ENCODE data around the gene ERCC6L. TPM values are rescaled to one million over a fixed set of nuclear protein-coding genes. Genes with fewer than 3 reads are reported as not detected.

Gene ERCC6L, protein sequence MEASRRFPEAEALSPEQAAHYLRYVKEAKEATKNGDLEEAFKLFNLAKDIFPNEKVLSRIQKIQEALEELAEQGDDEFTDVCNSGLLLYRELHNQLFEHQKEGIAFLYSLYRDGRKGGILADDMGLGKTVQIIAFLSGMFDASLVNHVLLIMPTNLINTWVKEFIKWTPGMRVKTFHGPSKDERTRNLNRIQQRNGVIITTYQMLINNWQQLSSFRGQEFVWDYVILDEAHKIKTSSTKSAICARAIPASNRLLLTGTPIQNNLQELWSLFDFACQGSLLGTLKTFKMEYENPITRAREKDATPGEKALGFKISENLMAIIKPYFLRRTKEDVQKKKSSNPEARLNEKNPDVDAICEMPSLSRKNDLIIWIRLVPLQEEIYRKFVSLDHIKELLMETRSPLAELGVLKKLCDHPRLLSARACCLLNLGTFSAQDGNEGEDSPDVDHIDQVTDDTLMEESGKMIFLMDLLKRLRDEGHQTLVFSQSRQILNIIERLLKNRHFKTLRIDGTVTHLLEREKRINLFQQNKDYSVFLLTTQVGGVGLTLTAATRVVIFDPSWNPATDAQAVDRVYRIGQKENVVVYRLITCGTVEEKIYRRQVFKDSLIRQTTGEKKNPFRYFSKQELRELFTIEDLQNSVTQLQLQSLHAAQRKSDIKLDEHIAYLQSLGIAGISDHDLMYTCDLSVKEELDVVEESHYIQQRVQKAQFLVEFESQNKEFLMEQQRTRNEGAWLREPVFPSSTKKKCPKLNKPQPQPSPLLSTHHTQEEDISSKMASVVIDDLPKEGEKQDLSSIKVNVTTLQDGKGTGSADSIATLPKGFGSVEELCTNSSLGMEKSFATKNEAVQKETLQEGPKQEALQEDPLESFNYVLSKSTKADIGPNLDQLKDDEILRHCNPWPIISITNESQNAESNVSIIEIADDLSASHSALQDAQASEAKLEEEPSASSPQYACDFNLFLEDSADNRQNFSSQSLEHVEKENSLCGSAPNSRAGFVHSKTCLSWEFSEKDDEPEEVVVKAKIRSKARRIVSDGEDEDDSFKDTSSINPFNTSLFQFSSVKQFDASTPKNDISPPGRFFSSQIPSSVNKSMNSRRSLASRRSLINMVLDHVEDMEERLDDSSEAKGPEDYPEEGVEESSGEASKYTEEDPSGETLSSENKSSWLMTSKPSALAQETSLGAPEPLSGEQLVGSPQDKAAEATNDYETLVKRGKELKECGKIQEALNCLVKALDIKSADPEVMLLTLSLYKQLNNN
- 3.5 TPM for polyA plus RNA-seq (2012; ENCODE audit: low read depth, missing spikeins)

DNA sequence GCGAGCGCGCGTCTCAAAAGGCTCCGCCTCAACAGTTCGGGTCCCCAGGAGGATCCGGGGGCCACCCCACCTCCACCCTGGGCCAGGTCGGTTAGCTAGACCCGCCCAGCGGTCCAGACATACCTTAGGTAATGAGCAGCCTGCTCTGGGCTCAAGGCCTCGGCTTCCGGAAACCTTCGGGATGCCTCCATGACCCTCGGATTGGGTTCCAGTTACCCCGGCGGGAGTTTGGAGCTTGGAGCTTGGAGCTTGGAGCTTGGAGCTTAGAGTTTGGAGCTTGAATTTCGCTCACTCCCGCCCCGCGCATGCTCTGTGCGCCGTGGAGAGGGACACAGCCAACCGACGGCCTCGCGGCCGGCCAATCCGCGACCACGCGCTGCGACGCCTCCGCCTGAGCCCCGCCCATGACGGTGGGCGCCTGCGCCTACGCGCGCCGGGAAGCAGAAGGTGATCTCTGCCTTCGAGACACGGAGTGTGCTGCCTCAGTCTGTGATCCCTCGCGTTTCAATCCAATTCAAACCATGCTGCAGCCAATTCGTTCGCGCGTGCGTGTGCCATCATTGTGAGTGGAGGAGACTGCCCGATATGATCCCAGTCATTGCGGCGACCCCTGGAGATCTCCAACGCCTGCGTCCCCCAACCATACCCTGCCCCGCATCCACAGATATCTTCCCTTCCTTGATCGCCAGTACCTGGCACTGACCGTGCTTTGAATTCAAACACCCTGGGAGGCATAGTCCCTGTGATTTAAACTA lies at the start of gene ERCC6L:
Gene ERCC6L, minus strand, starts transcription at position 307 of the 755 bp plus-strand sequence. Its CDS starts 116 bp downstream, at position 191.
- TF ChIP-seq PAX5 (IDR thresholded peaks at IDR 0.05; ENCODE audit: insufficient read depth, low read length, severe bottlenecking), result no peak
- TF ChIP-seq TAF1 (IDR thresholded peaks at IDR 0.05; ENCODE audit: low read depth, low read length), result peak; percentile 78
- no peak for TF ChIP-seq POU2F2 (IDR thresholded peaks at IDR 0.05; ENCODE audit: low read depth, low read length)
- TF ChIP-seq POLR2A (IDR thresholded peaks at IDR 0.05; ENCODE audit: low read depth, low read length), result peak; percentile 72; the same call in 1 of the 2 replicates
- TF ChIP-seq SPI1 (IDR thresholded peaks at IDR 0.05; ENCODE audit: low read depth, low read length), result no peak
- peak; percentile 23; the same call in 1 of the 2 replicates for TF ChIP-seq POLR2AphosphoS5 (IDR thresholded peaks at IDR 0.05; ENCODE audit: low read depth, low read length)

DNA sequence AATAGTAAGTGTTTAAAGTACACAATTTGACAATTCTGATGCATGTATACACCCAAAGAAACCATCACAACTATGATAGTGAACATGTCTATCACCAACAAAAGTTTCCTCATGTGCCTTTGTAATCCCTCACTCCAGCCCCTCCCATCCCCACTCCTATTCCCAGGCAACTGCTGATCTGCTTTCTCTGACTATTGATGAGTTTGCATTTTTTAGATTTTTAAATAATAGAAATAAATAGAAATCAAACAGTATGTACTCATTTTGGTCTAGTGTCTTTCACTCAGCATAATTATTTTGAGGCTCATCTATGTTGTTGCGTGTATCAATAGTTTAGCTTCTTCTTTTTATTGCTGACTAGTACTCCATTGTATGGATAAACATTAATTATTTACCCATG lies 43.5 kb upstream of the ERCC6L start:
- DNase-seq (ENCODE audit: insufficient read length, low spot score), result no peak
- no peak for FAIRE-seq
- TF ChIP-seq POLR2A (IDR thresholded peaks at IDR 0.05; ENCODE audit: low read depth, low read length) (no peak), PAX5 (IDR thresholded peaks at IDR 0.05; ENCODE audit: insufficient read depth, low read length, severe bottlenecking) (no peak), POLR2AphosphoS5 (IDR thresholded peaks at IDR 0.05; ENCODE audit: low read depth, low read length) (no peak), SPI1 (IDR thresholded peaks at IDR 0.05; ENCODE audit: low read depth, low read length) (no peak), TAF1 (IDR thresholded peaks at IDR 0.05; ENCODE audit: low read depth, low read length) (no peak), POU2F2 (IDR thresholded peaks at IDR 0.05; ENCODE audit: low read depth, low read length) (no peak)

More for the DNA sequence above, at the start of gene ERCC6L:
- FAIRE-seq, result peak; percentile 97
- DNase-seq (ENCODE audit: insufficient read length, low spot score), result peak; percentile 79

DNA sequence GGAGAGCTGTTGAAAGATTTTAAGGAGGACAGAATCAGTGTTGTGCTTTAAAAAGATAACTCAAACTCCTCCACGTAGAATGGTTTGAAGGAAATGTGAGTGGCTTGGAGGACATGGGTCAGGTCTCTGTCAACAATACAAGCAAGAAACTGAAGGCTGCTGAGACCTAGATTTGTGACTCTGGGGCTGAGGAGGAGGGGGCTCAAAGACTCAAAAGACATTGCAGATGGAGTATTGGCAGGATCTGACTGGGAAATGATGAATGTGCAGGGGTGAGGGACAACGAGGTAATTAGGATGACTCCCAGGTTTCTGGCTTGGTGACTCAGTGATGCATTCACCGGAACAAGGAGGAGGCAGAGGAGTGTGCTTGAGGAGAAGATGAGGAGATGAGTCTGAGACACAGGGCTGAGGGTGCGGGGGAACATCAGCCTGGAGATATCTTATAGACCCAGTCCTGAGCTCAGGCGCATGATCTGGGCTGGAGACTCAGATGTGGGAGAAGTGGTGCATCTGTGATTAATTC lies 41.6 kb upstream of the ERCC6L start:
- FAIRE-seq (no peak), DNase-seq (ENCODE audit: insufficient read length, low spot score) (no peak)

DNA sequence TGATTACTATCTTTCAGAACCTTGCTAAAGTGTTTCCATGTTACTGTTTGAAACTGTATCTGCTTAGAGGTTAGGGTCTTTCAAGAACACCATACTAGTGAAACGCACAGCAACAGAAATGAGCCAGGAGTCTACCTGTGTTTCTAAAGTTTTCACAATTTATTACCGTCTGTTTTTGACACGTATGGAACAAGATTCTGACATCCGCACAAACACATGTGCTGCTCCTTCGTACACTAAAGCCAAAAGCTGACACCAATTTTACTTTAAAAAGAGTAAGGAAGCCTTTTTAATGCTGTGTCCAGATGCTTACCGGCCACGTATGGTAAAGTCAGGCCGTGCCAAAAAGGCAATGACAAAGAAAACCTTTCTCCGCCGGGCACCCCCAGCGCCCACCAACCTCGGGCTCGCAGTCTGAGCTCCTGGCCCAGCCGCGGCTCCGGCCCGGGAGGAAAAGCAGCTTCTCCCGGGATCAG lies 37.7 kb upstream of the ERCC6L start:
- TF ChIP-seq TAF1 (IDR thresholded peaks at IDR 0.05; ENCODE audit: low read depth, low read length), result no peak
- TF ChIP-seq SPI1 (IDR thresholded peaks at IDR 0.05; ENCODE audit: low read depth, low read length), result no peak
- no peak for TF ChIP-seq POLR2A (IDR thresholded peaks at IDR 0.05; ENCODE audit: low read depth, low read length)
- no peak for TF ChIP-seq POLR2AphosphoS5 (IDR thresholded peaks at IDR 0.05; ENCODE audit: low read depth, low read length)
- TF ChIP-seq POU2F2 (IDR thresholded peaks at IDR 0.05; ENCODE audit: low read depth, low read length), result no peak
- no peak for TF ChIP-seq PAX5 (IDR thresholded peaks at IDR 0.05; ENCODE audit: insufficient read depth, low read length, severe bottlenecking)
- FAIRE-seq (no peak), DNase-seq (ENCODE audit: insufficient read length, low spot score) (no peak)

More for the DNA sequence above, 41.6 kb upstream of the ERCC6L start:
- TF ChIP-seq POLR2A (IDR thresholded peaks at IDR 0.05; ENCODE audit: low read depth, low read length) (no peak), POLR2AphosphoS5 (IDR thresholded peaks at IDR 0.05; ENCODE audit: low read depth, low read length) (no peak), TAF1 (IDR thresholded peaks at IDR 0.05; ENCODE audit: low read depth, low read length) (no peak), SPI1 (IDR thresholded peaks at IDR 0.05; ENCODE audit: low read depth, low read length) (no peak), PAX5 (IDR thresholded peaks at IDR 0.05; ENCODE audit: insufficient read depth, low read length, severe bottlenecking) (no peak), POU2F2 (IDR thresholded peaks at IDR 0.05; ENCODE audit: low read depth, low read length) (no peak)

DNA sequence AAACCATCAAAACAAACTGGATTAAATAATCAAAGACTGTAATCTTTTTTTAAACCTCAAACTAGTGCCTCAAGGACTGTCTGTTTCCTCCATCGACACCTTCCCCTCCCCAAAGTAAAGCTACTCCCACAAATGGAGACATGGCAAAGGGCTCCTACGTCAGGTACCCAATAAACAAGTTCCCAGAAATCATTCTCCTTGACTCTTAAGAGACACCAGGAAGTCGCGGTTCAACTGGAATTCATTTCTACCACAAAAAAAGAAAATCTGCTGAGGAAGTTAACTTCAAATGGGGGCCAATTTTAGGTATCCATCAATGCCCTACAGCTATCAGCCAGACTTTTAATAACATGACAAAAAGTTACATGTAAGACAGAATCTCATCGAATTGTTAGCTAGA lies 35.7 kb upstream of the ERCC6L start:
- FAIRE-seq, result no peak
- TF ChIP-seq POLR2A (IDR thresholded peaks at IDR 0.05; ENCODE audit: low read depth, low read length) (no peak), SPI1 (IDR thresholded peaks at IDR 0.05; ENCODE audit: low read depth, low read length) (no peak), TAF1 (IDR thresholded peaks at IDR 0.05; ENCODE audit: low read depth, low read length) (no peak), PAX5 (IDR thresholded peaks at IDR 0.05; ENCODE audit: insufficient read depth, low read length, severe bottlenecking) (no peak), POLR2AphosphoS5 (IDR thresholded peaks at IDR 0.05; ENCODE audit: low read depth, low read length) (no peak), POU2F2 (IDR thresholded peaks at IDR 0.05; ENCODE audit: low read depth, low read length) (no peak)
- DNase-seq (ENCODE audit: insufficient read length, low spot score), result no peak

DNA sequence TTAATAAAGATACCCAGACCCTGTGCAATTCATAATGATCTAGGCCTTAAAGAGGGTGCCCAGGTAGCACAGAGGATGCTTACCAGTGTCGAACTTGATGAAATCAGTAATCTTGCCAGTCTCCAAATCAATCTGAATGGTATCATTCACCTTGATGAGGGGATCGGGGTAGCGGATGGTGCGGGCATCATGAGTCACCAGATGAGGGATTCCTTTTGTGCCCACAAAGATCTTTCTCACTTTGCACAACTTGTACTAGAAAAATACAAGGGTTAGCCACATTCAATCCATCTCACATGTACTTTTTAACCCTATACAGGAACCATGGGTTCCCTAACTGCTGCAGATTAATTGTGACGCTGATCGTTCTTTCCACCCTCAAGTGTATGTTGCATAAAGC lies 34.9 kb upstream of the ERCC6L start:
- no peak for DNase-seq (ENCODE audit: insufficient read length, low spot score)
- no peak for FAIRE-seq

DNA sequence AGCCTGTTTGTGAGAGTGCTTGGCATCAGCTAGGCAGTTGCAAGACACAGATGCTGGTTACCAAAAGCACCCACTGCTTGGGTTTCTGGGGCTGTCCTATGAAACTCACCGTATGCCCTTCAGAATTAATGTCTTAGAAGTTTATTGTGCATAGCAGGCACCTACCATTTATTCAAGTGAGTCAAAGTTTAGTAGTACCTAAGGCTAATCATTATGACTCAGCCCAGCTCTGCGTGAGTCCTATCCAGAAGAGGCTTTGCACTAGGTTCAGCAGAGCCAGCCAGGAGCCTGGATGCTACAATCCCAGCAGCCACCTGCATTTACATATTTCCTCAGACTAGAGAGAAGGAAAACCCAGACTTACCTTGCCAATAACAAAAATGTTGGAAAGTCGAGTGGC lies 34.0 kb upstream of the ERCC6L start:
- DNase-seq (ENCODE audit: insufficient read length, low spot score) (no peak), FAIRE-seq (no peak)
- TF ChIP-seq PAX5 (IDR thresholded peaks at IDR 0.05; ENCODE audit: insufficient read depth, low read length, severe bottlenecking) (no peak), POLR2AphosphoS5 (IDR thresholded peaks at IDR 0.05; ENCODE audit: low read depth, low read length) (no peak), SPI1 (IDR thresholded peaks at IDR 0.05; ENCODE audit: low read depth, low read length) (no peak), POU2F2 (IDR thresholded peaks at IDR 0.05; ENCODE audit: low read depth, low read length) (no peak), POLR2A (IDR thresholded peaks at IDR 0.05; ENCODE audit: low read depth, low read length) (no peak), TAF1 (IDR thresholded peaks at IDR 0.05; ENCODE audit: low read depth, low read length) (no peak)

More for the DNA sequence above, 34.9 kb upstream of the ERCC6L start:
- TF ChIP-seq SPI1 (IDR thresholded peaks at IDR 0.05; ENCODE audit: low read depth, low read length) (no peak), TAF1 (IDR thresholded peaks at IDR 0.05; ENCODE audit: low read depth, low read length) (no peak), PAX5 (IDR thresholded peaks at IDR 0.05; ENCODE audit: insufficient read depth, low read length, severe bottlenecking) (no peak), POU2F2 (IDR thresholded peaks at IDR 0.05; ENCODE audit: low read depth, low read length) (no peak), POLR2A (IDR thresholded peaks at IDR 0.05; ENCODE audit: low read depth, low read length) (no peak), POLR2AphosphoS5 (IDR thresholded peaks at IDR 0.05; ENCODE audit: low read depth, low read length) (no peak)

Measured in GM12891 (cell line).